GM04503 (cell line): ENCODE measurements around the gene PAX6.

Source experiments
- DNase-seq: peaks from one replicate; pipeline ENCODE4 v3.0.0-alpha.2; 2012; ENCODE audit warnings: low read depth

PAX6 gene

DNA sequence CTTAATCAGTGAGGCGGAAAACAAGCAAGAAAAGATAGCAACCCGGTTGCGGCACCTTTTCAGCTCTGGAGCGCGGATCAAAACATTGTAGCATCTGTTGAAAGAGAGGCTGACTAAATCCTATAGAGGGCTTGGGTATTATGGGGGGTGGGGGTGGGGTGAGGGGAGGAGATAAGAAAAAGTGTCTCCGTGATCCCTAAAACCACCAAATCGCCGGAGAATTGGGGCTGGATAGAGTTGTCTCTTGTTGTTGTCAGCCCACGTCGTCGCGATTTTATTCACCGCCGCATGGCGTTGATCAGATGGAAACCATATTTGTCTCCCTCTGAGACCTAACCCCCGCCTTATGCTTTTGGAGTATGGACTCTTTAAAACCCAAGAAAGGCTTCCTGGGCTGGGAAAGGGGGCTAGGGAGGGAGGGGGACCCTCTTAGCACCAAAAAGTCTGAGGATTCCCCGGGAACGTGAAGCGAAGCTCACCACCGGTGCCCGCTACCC lies 13.0 kb downstream of the PAX6 start:
- DNase-seq = no peak

DNA sequence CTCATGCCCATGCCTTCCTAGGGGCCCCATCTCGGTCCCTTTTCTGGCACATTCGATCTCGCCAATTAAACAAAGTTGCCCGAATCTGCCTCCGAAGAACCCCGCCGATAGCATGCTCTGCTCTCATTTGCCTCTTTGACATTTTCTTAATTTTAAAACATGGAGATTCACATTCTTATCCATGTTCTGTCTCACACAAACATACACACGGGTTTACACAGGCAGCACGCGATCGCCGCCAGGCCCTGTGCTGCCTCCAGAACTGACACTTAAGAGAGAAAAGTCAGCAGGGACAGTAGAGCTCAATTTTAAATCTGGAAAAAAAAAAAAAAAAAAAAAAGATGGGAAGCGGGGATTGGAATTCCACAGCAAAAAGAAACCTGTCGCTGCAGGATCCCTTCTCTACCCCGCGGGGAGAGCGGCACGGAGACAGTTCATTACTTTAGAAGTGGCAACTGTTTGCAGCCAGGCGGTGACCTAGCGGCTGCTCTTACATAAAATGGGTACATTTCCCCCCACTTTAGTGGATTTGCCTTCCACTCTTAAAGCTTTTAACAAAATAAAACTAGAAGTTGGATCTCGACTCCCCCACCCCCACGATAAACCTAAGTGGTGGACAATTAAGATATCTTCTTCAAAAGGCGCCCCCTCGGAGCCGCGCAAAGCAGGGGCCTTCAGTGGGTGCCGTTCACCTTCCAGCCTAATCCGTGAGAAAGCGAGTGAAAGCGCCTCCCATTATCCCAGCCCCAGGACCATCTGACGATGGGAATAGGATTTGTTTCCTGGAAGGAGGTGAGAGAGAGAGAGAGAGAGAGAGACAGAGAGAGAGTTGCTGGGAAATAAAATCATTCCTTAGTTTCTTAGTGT lies 13.7 kb downstream of the PAX6 start:
- no peak for DNase-seq

GRCh38 chr11:31796499-31797189 lies 14.5 kb downstream of the PAX6 start:
- no peak for DNase-seq

- no peak for DNase-seq
These were observed 15.2 kb downstream of the PAX6 start for GRCh38 chr11:31795706-31796498.

- DNase-seq = no peak
These were observed 16.6 kb downstream of the PAX6 start for GRCh38 chr11:31794548-31794947.

GRCh38 chr11:31793264-31793663 lies 17.9 kb downstream of the PAX6 start:
- DNase-seq = no peak

DNA sequence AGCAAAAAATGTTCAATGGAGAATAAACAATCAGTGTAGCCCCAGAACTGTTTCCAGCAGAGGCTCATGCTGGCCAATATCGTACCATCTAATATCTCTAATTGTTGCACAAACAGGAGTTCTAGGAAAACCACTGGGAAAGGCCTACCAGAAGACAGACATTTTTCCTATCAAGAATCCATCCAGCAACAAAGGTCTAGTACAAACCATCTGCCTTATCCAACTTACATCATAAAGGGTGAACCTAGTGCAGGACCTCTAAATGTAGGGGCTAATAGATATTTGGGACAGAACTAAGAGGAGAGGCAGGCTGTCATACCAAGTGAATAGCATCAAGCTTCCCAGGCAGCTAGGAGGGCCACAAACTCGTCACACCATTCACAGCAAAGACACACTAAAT lies 18.7 kb downstream of the PAX6 start:
- no peak for DNase-seq

DNA sequence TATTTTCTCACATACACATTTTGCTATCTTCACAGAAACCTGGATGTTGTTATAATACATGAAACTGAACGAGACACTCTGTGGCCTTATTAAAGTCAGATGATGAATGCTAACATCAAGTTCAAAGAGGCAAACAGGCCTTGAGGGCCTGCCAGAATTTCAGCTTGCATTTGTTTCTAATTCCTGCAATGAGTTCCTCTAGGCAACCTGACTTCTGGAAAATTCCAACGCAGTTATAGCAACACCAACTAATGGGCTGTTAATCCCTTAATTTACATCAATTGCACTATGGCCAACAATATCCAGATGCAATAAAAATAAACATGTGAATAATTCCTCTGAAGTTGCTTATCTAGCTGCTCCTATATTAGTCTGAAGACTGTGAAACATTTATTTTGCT lies 19.1 kb downstream of the PAX6 start:
- no peak for DNase-seq

DNA sequence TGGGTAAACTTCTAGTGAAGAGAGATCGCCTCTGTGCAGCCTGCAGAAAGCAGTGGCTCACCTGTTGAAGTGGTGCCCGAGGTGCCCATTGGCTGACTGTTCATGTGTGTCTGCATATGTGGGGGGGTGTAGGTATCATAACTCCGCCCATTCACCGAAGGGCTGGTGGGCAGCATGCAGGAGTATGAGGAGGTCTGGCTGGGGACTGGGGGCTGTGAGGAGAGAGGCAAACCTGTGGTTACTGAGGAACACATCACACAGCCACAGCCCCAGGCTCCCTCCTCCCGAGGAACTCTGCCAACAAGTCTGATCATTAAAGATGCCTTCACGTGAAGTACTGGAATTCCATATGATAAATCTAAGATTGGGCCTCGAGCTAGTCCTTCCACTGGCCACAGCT lies 20.5 kb downstream of the PAX6 start:
- DNase-seq = no peak

DNA sequence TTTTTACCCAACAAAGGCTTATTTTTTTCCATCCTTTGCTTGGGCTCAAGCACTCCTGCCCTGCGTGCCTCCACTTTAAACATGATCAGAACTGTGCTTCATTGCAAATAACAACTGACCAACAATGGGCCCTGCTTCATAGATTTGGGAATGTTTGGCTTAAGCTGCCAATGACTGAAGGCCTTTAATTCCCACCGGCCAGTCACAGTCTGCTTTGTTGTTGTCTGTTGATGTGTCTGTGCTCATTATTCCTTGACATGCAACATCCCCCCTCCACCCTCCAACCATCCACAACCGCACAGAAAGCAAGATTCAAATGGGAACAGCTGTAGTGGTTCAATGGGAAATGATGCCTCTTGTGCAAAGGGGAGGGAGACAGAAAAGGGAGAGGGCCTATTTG lies 23.0 kb downstream of the PAX6 start:
- no peak for DNase-seq

DNA sequence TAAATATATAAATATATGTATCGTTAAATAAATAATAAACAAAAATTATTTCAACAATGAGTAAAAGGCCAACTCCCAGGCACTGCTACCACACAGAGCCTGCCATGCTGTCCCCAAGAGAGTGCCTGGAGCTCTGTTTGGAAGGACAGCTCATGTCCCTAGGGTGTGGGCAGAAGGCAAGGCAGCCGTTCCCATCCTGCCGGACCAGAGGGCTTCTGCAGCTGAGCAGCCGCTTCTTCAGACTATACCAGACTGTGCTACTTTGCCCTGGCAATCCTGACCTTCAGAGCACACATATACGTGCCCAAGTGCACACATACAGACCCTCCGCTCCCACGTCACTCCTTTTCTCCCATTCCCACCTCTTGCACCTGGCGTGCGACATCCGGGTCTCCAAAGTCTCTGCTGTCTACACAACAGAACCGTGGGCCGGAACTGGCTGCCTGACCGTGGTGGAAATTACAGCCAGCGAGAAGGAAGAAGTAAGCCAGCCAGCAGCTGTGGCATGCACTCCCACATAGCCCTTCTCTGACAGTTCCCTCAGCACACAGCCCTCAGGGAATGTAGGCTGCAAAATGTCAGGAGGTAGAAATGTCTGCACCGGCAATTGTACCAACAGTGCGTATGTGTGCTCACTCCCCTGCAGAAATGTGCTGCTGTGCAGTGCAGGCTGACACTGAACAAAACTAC lies 24.0 kb downstream of the PAX6 start:
- no peak for DNase-seq

GRCh38 chr11:31784611-31785010 lies 26.5 kb downstream of the PAX6 start:
- DNase-seq = no peak

- DNase-seq = no peak
These were observed 27.9 kb downstream of the PAX6 start for GRCh38 chr11:31783252-31783651.

DNA sequence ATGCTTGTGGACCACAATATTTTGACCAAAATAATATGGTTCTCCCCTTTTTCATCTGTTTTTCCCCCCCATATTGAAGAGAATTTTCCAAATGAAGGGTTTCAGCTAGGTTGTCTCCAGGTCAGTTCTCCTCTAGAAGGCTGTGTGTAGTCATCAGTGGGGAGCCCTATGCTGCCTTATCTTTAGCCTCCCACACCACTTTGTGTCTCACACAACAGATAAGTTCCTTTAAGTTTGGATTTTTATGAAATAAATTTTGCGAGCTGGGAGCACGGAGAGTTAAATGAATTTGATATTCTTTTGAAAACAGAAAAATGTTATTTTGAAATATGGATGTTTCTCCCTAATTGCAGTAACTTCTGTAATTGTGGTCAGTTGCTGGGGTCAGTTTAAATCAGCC lies 28.9 kb downstream of the PAX6 start:
- DNase-seq = no peak

- DNase-seq = no peak
These were observed 30.6 kb downstream of the PAX6 start for GRCh38 chr11:31780480-31780971.

- no peak for DNase-seq
These were observed 31.0 kb downstream of the PAX6 start for GRCh38 chr11:31780078-31780477.

GRCh38 chr11:31779374-31779791 lies 31.7 kb downstream of the PAX6 start:
- peak; percentile 36 for DNase-seq

- DNase-seq = no peak
These were observed 38.7 kb downstream of the PAX6 start for GRCh38 chr11:31772412-31772811.

GRCh38 chr11:31770011-31770700 lies 41.0 kb downstream of the PAX6 start:
- DNase-seq = no peak

GRCh38 chr11:31768749-31769640 lies 42.1 kb downstream of the PAX6 start:
- DNase-seq = no peak
